SK-N-SH (cell line): ENCODE data around the gene CCDC38. TPM values are rescaled to one million over a fixed set of nuclear protein-coding genes. Genes with fewer than 3 reads are reported as not detected.

Experiments
- CTCF ChIA-PET: fragments of 300-600, 350-600 bp; formaldehyde crosslinking; extraction: SDS; loops from one replicate; lab custom pipeline; 2021; lab: Yijun Ruan, JAX
- POLR2A ChIA-PET: fragments of 350-600 bp; sonication (Branson Sonifier 250); formaldehyde crosslinking; extraction: SDS; loops from one replicate; lab custom pipeline; 2020; ENCODE audit warnings: antibody characterized with exemption, inconsistent platforms; lab: Yijun Ruan, JAX
- DNase-seq: peaks from one replicate; pipeline ENCODE4 v3.0.0; 2012
- H2AFZ ChIP-seq: fragments of 200-600 bp; sonication (generic); 2 replicates; pipeline ENCODE4 v1.8.1; 2016; ENCODE audit warnings: antibody characterized with exemption, mild to moderate bottlenecking, low read depth
- H3F3A ChIP-seq: fragments of 200-600 bp; sonication (generic); replicated peaks from 2 replicates; pipeline ENCODE3; 2016; ENCODE audit warnings: antibody characterized with exemption, mild to moderate bottlenecking; ENCODE audit not compliant: insufficient read depth
- H3K27ac ChIP-seq, 2 experiments: fragments of 200-500 bp in 1 of 2; fragments of 200-600 bp in 1 of 2; sonication (Bioruptor generic) in 1 of 2; sonication (generic), shearing (Covaris generic) in 1 of 2; 2 replicates each; pipeline versions ENCODE4 v1.5.1 to v1.6.1; 2014 to 2016; ENCODE audit warnings: low read depth in 2 of 2, inconsistent platforms in 1 of 2, low read length in 1 of 2, mild to moderate bottlenecking in 1 of 2, mixed read lengths in 1 of 2
- H3K27me3 ChIP-seq: fragments of 200-600 bp; sonication (generic), shearing (Covaris generic); 2 replicates; pipeline ENCODE4 v1.6.1; 2016; ENCODE audit warnings: mixed run types; ENCODE audit not compliant: insufficient read depth
- H3K36me3 ChIP-seq, 2 experiments: fragments of 200-500 bp in 1 of 2; fragments of 200-600 bp in 1 of 2; sonication (Bioruptor generic) in 1 of 2; sonication (generic) in 1 of 2; replicated peaks in 1 of 2; 2 replicates each; pipeline versions ENCODE3 to v1.5.1; 2014 to 2016; ENCODE audit warnings: low read length in 1 of 2, mild to moderate bottlenecking in 1 of 2; ENCODE audit not compliant: insufficient read depth in 2 of 2, control insufficient read depth in 1 of 2
- H3K4me1 ChIP-seq, 2 experiments: fragments of 200-500 bp in 1 of 2; fragments of 200-600 bp in 1 of 2; sonication (Bioruptor generic) in 1 of 2; sonication (generic), shearing (Covaris generic) in 1 of 2; 2 replicates each; pipeline versions ENCODE4 v1.5.1 to v1.6.1; 2014 to 2016; ENCODE audit warnings: low read depth in 1 of 2, low read length in 1 of 2, mixed run types in 1 of 2; ENCODE audit not compliant: insufficient read depth in 2 of 2, control insufficient read depth in 1 of 2
- H3K4me2 ChIP-seq: fragments of 200-600 bp; sonication (generic), shearing (Covaris generic); 2 replicates; pipeline ENCODE4 v1.6.1; 2017; ENCODE audit warnings: mixed run types
- H3K4me3 ChIP-seq, 2 experiments: fragments of 200-500 bp in 1 of 2; fragments of 200-600 bp in 1 of 2; sonication (Bioruptor generic) in 1 of 2; sonication (generic), shearing (Covaris generic) in 1 of 2; 2 replicates each; pipeline versions ENCODE4 v1.5.1 to v1.8.1; 2014 to 2016; ENCODE audit warnings: low read depth in 2 of 2, inconsistent platforms in 1 of 2, low read length in 1 of 2, mild to moderate bottlenecking in 1 of 2, mixed read lengths in 1 of 2, moderate library complexity in 1 of 2
- H3K79me2 ChIP-seq: fragments of 200-600 bp; sonication (generic); 2 replicates; pipeline ENCODE4 v1.8.1; 2017; ENCODE audit warnings: mild to moderate bottlenecking; ENCODE audit not compliant: insufficient read depth
- H3K9ac ChIP-seq: fragments of 200-600 bp; sonication (generic); 2 replicates; pipeline ENCODE4 v1.6.1; 2017; ENCODE audit warnings: mixed run types
- H3K9me2 ChIP-seq: fragments of 200-600 bp; sonication (generic); 2 replicates; pipeline ENCODE4 v1.6.1; 2017; ENCODE audit warnings: mixed run types
- H3K9me3 ChIP-seq: fragments of 200-600 bp; sonication (generic); 2 replicates; pipeline ENCODE4 v1.6.1; 2017; ENCODE audit warnings: mixed run types, mild to moderate bottlenecking, moderate library complexity
- H4K20me1 ChIP-seq: fragments of 200-600 bp; sonication (generic); 2 replicates; pipeline ENCODE4 v1.6.1; 2017; ENCODE audit warnings: mild to moderate bottlenecking, mixed run types; ENCODE audit not compliant: insufficient read depth
- ELF1 ChIP-seq: IDR thresholded peaks from 2 replicates; pipeline ENCODE4 v1.4.0; 2012
- EP300 ChIP-seq, 2 experiments: IDR thresholded peaks; 2 replicates each; pipeline versions ENCODE4 v1.4.0 to v1.6.1; 2012; ENCODE audit warnings: borderline replicate concordance in 1 of 2, low read depth in 1 of 2, low read length in 1 of 2
- GABPA ChIP-seq: IDR thresholded peaks from 2 replicates; pipeline ENCODE4 v1.4.0; 2012; ENCODE audit warnings: low read depth, mild to moderate bottlenecking
- MXI1 ChIP-seq: IDR thresholded peaks from 2 replicates; pipeline ENCODE4 v1.6.1; 2012; ENCODE audit warnings: mild to moderate bottlenecking, low read depth, low read length, improper control_type of control experiment
- NFIC ChIP-seq: IDR thresholded peaks from 2 replicates; pipeline ENCODE4 v1.4.0; 2012; ENCODE audit warnings: borderline replicate concordance
- NRF1 ChIP-seq: IDR thresholded peaks from 2 replicates; pipeline ENCODE4 v1.6.1; 2012; ENCODE audit warnings: low read depth, mild to moderate bottlenecking, low read length
- RAD21 ChIP-seq: IDR thresholded peaks from 2 replicates; pipeline ENCODE4 v1.6.1; 2012; ENCODE audit warnings: mild to moderate bottlenecking, low read length
- RCOR1 ChIP-seq: fragments of 150-350 bp; IDR thresholded peaks from 2 replicates; pipeline ENCODE4 v1.6.1; 2017; ENCODE audit warnings: antibody characterized with exemption, low read length
- SMC3 ChIP-seq: IDR thresholded peaks from 2 replicates; pipeline ENCODE4 v1.6.1; 2012; ENCODE audit warnings: low read depth, low read length, improper control_type of control experiment
- TAF1 ChIP-seq: IDR thresholded peaks from 2 replicates; pipeline ENCODE4 v1.6.1; 2012; ENCODE audit warnings: low read depth, mild to moderate bottlenecking, low read length, moderate library complexity, borderline replicate concordance
- TEAD4 ChIP-seq: IDR thresholded peaks from 2 replicates; pipeline ENCODE4 v1.4.0; 2012; ENCODE audit warnings: mild to moderate bottlenecking, borderline replicate concordance; ENCODE audit not compliant: insufficient read depth
- WGBS: methylation state at CpG from one replicate; pipeline ENCODE4 v1.1.6; 2017; ENCODE audit warnings: low lambda C conversion rate; 5-methylcytosine and 5-hydroxymethylcytosine counted together
- polyA plus RNA-seq, 3 experiments: library from polyadenylated mRNA; depleted of rRNA; stranded (reverse); fragments of >200 nt; gene quantifications; 2 replicates each; pipeline ENCODE4 v1.2.3, GENCODE V29; 2012
- TF ChIP-seq, protein P1 (sequence below): IDR thresholded peaks from 2 replicates; pipeline ENCODE4 v1.4.0; 2012; ENCODE audit warnings: low read depth
- TF ChIP-seq, protein P2 (sequence below): fragments of 150-350 bp; IDR thresholded peaks from 2 replicates; pipeline ENCODE4 v1.6.1; 2016; ENCODE audit warnings: mild to moderate bottlenecking, low read depth, low read length
- TF ChIP-seq, protein P3 (sequence below): IDR thresholded peaks from 2 replicates; pipeline ENCODE4; 2012

The CCDC38 gene
- polyA plus RNA-seq, 1 of the 3 experiments (the other 2 are of a cell fraction): not detected

DNA sequence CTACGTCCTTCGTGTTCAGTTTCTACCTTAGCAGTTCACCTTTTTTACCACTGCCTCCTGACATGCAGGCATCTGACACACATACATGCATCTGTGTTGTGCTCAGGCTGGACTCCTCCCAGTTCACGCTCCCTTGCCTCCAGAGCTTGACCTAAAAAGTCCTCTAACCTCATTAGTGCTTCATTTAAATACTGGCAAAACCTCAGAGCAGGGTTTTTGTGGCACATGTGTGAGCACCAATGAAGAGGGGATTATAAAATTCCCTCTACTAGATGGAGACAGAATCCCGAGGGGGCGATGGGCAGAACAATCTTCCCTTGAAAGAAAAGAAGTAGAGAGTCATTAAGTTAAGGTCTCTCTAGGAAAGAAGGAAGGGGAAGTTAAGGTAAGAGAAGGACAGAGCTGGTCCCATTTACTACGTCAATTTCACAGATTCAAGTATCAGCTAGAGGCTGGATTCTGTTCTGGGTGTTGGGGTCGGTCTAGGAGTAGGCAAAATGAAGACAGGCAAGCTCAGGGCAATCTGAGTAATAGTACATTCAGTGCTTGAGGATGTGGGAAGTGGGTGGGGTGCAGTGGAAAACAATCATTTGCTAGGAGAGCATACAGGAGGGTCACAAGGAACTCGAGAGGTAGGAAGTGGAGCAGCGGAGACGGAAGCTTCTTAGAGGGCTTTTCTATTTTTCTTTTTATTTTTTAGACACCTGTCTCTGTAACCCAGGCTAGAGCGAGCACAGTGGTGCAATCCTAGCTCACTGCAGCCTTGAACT, 46.3 kb upstream of the CCDC38 start:
- no peak overlapping the region for H2AFZ ChIP-seq
- POLR2A ChIA-PET: no interaction called here
- no peaks in the 10 kb centered on the region for H3K9me2 ChIP-seq
- no peaks in the 10 kb centered on the region for H3F3A ChIP-seq
- H3K27ac ChIP-seq: no peak overlapping the region
- H3K4me1 ChIP-seq: peaks cover 0 to 17% of the 10 kb centered on the region in 2 experiments; a peak in 2 of 4 replicates
- WGBS: 60% methylated on average over 11 of the region's 11 CpGs
- H3K27me3 ChIP-seq: no peaks in the 10 kb centered on the region
- no peak overlapping the region for H3K9ac ChIP-seq
- H3K36me3 ChIP-seq: no peaks in the 10 kb centered on the region
- no peaks in the 10 kb centered on the region for H3K79me2 ChIP-seq
- no peak for DNase-seq
- CTCF ChIA-PET: interaction anchor here (1.0 to 3.3 kb wide), 6 partner anchors 9 to 72 kb away, joined by 3 to 22 read pairs (median 4); no protein-coding TSS in a partner anchor
- H4K20me1 ChIP-seq: no peaks in the 10 kb centered on the region
- no peak overlapping the region for H3K4me3 ChIP-seq
- no peak overlapping the region for H3K4me2 ChIP-seq
- TF ChIP-seq RCOR1 (no peak), EP300 (IDR thresholded peaks at IDR 0.05; ENCODE audit: borderline replicate concordance in 1 of 2, low read depth in 1 of 2, low read length in 1 of 2) (no peak), NRF1 (no peak), GABPA (no peak), RAD21 (no peak)
- TF ChIP-seq, protein P1, sequence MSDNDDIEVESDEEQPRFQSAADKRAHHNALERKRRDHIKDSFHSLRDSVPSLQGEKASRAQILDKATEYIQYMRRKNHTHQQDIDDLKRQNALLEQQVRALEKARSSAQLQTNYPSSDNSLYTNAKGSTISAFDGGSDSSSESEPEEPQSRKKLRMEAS: no peak
- TF ChIP-seq, protein P2, sequence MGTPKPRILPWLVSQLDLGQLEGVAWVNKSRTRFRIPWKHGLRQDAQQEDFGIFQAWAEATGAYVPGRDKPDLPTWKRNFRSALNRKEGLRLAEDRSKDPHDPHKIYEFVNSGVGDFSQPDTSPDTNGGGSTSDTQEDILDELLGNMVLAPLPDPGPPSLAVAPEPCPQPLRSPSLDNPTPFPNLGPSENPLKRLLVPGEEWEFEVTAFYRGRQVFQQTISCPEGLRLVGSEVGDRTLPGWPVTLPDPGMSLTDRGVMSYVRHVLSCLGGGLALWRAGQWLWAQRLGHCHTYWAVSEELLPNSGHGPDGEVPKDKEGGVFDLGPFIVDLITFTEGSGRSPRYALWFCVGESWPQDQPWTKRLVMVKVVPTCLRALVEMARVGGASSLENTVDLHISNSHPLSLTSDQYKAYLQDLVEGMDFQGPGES: no peak
- H3K9me3 ChIP-seq: no peaks in the 10 kb centered on the region

DNA sequence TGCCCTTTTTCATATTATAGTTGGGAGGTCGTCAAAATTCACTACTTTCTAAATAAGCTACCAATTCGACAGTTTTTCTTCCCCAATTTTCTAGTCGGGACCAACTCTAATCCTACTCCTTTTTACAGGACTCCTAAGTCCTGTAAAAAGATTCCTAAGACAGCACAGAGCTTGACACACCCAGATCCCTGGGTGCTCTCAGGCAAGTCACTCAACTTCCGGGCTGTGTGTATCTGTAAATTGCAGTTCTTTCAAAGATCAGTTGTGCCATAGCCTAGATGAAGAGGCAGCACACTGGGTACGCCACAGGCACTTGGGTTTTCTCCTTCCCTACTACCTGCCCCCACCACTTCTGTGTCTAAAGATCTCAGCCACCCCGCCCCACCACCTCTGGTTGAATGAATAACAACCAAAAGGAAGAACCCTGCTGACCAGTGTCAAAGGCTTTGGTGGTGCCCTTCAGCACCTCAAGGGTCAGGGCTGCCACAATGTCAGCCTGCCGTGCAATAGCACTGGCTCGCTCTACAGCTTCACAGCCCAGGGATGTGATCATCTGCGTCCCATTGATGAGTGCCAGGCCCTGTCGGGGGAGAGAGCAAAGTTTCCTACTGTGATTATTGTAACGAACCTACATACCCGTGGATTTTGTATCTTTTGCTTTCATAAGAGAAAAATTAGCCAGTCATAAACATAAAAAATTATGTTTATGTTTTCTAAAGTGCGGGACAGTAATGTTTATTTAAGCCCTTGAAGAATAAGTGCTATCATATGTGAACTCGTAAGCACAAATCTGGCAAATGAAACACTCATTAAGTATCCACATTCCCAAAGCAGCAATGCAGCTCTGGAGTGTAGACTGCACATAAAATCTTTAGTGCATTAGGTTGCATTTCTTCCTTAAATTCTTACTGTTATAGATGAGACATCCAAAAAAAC, 44.5 kb upstream of the CCDC38 start:
- DNase-seq: no peak
- CTCF ChIA-PET: interaction anchor here (1.1 to 1.2 kb wide), 2 partner anchors 12 to 69 kb away, joined by 4 to 5 read pairs; no protein-coding TSS in a partner anchor
- no peak overlapping the region for H2AFZ ChIP-seq
- 69% methylated on average over 14 of the region's 14 CpGs for WGBS
- H3K36me3 ChIP-seq: no peaks in the 10 kb centered on the region
- H4K20me1 ChIP-seq: no peaks in the 10 kb centered on the region
- POLR2A ChIA-PET: no interaction called here
- no peaks in the 10 kb centered on the region for H3K27me3 ChIP-seq
- no peak for TF ChIP-seq MXI1
- TF ChIP-seq TEAD4: no peak
- TF ChIP-seq NRF1: no peak
- TF ChIP-seq GABPA: no peak
- TF ChIP-seq, protein P3, sequence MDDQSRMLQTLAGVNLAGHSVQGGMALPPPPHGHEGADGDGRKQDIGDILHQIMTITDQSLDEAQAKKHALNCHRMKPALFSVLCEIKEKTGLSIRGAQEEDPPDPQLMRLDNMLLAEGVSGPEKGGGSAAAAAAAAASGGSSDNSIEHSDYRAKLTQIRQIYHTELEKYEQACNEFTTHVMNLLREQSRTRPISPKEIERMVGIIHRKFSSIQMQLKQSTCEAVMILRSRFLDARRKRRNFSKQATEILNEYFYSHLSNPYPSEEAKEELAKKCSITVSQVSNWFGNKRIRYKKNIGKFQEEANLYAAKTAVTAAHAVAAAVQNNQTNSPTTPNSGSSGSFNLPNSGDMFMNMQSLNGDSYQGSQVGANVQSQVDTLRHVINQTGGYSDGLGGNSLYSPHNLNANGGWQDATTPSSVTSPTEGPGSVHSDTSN: no peak
- no peak for TF ChIP-seq RCOR1
- no peak for TF ChIP-seq RAD21
- TF ChIP-seq, protein P2: no peak
- TF ChIP-seq TAF1: no peak
- no peak for TF ChIP-seq NFIC
- no peak for TF ChIP-seq SMC3
- TF ChIP-seq ELF1: no peak
- TF ChIP-seq, all 33 proteins: peak for 0
- Histone ChIP-seq H3F3A (no peaks in the 10 kb centered on the region), H3K4me1 (peaks cover 0 to 17% of the 10 kb centered on the region in 2 experiments; a peak in 2 of 4 replicates), H3K79me2 (no peaks in the 10 kb centered on the region), H3K9me2 (no peaks in the 10 kb centered on the region), H3K27ac (no peak overlapping the region), H3K4me2 (no peak overlapping the region), H3K4me3 (no peak overlapping the region), H3K9ac (no peak overlapping the region), H3K9me3 (no peaks in the 10 kb centered on the region)
